Measurements from ENCODE around the gene BLMH. TPM values are rescaled to one million over a fixed set of nuclear protein-coding genes. Genes with fewer than 3 reads are reported as not detected.
A peak's percentile ranks its signal among the peaks of the same experiment; 100 is the strongest.
"Not testable (repeated sequence)": the region's sequence is repeated elsewhere in the genome, so short reads cannot be mapped to it uniquely, and the experiment has no call there.

The BLMH gene
- total RNA-seq, 1 experiment from 2014 or later, result 55.0 TPM

- Histone ChIP-seq H3K36me3 (replicated peaks; ENCODE audit: control insufficient read depth, insufficient read depth, low read length) (no peaks in the 10 kb centered on the region), H3K4me3 (ENCODE audit: insufficient read depth, low read depth, low read length) (peak within 1 kb of the TSS; percentile 42), H3K27me3 (ENCODE audit: control insufficient read depth, insufficient read depth, low read length) (peaks cover 57% of the 10 kb centered on the region)
- peak; percentile 86 for DNase-seq
Observed at GRCh38 chr17:30235386-30236296, 56.1 kb downstream of the BLMH start, which contains the start of gene SLC6A4. TSS of gene SLC6A4 (minus strand) at chr17:30235697. CDS start at chr17:30221958, 13,739 bp downstream.

- no peak overlapping the region for H3K4me3 ChIP-seq (ENCODE audit: insufficient read depth, low read depth, low read length)
- no peak for DNase-seq
- peaks cover 57% of the 10 kb centered on the region for H3K27me3 ChIP-seq (ENCODE audit: control insufficient read depth, insufficient read depth, low read length)
- no peaks in the 10 kb centered on the region for H3K36me3 ChIP-seq (replicated peaks; ENCODE audit: control insufficient read depth, insufficient read depth, low read length)
Observed at GRCh38 chr17:30234964-30235363, 56.8 kb downstream of the BLMH start.

- H3K4me3 ChIP-seq (ENCODE audit: insufficient read depth, low read depth, low read length), result no peak overlapping the region
- no peaks in the 10 kb centered on the region for H3K36me3 ChIP-seq (replicated peaks; ENCODE audit: control insufficient read depth, insufficient read depth, low read length)
- DNase-seq, result peak; percentile 14
- peaks cover 57% of the 10 kb centered on the region for H3K27me3 ChIP-seq (ENCODE audit: control insufficient read depth, insufficient read depth, low read length)
Observed at GRCh38 chr17:30234296-30234695, 57.4 kb downstream of the BLMH start.

GRCh38 chr17:30232824-30233427, 58.8 kb downstream of the BLMH start:
- Histone ChIP-seq H3K27me3 (ENCODE audit: control insufficient read depth, insufficient read depth, low read length) (peaks cover 49% of the 10 kb centered on the region), H3K4me3 (ENCODE audit: insufficient read depth, low read depth, low read length) (no peak overlapping the region), H3K36me3 (replicated peaks; ENCODE audit: control insufficient read depth, insufficient read depth, low read length) (no peaks in the 10 kb centered on the region)
- peak; percentile 13 for DNase-seq

GRCh38 chr17:30232015-30232823, 59.5 kb downstream of the BLMH start:
- H3K36me3 ChIP-seq (replicated peaks; ENCODE audit: control insufficient read depth, insufficient read depth, low read length), result no peaks in the 10 kb centered on the region
- H3K4me3 ChIP-seq (ENCODE audit: insufficient read depth, low read depth, low read length), result no peak overlapping the region
- peak; percentile 13 for DNase-seq
- H3K27me3 ChIP-seq (ENCODE audit: control insufficient read depth, insufficient read depth, low read length), result peaks cover 42% of the 10 kb centered on the region

GRCh38 chr17:30230596-30231125, 61.1 kb downstream of the BLMH start:
- Histone ChIP-seq H3K36me3 (replicated peaks; ENCODE audit: control insufficient read depth, insufficient read depth, low read length) (no peaks in the 10 kb centered on the region), H3K4me3 (ENCODE audit: insufficient read depth, low read depth, low read length) (no peak overlapping the region), H3K27me3 (ENCODE audit: control insufficient read depth, insufficient read depth, low read length) (peaks cover 29% of the 10 kb centered on the region)
- peak; percentile 59 for DNase-seq

GRCh38 chr17:30230009-30230408, 61.7 kb downstream of the BLMH start:
- H3K36me3 ChIP-seq (replicated peaks; ENCODE audit: control insufficient read depth, insufficient read depth, low read length); H3K4me3 ChIP-seq (ENCODE audit: insufficient read depth, low read depth, low read length); DNase-seq: not testable (repeated sequence)
- H3K27me3 ChIP-seq (ENCODE audit: control insufficient read depth, insufficient read depth, low read length), result peaks cover 22% of the 10 kb centered on the region

- Histone ChIP-seq H3K27me3 (ENCODE audit: control insufficient read depth, insufficient read depth, low read length) (peaks cover 12% of the 10 kb centered on the region), H3K36me3 (replicated peaks; ENCODE audit: control insufficient read depth, insufficient read depth, low read length) (no peaks in the 10 kb centered on the region), H3K4me3 (ENCODE audit: insufficient read depth, low read depth, low read length) (no peak overlapping the region)
- no peak for DNase-seq
Observed at GRCh38 chr17:30229012-30229411, 62.7 kb downstream of the BLMH start.

GRCh38 chr17:30228011-30228410, 63.7 kb downstream of the BLMH start:
- no peak overlapping the region for H3K4me3 ChIP-seq (ENCODE audit: insufficient read depth, low read depth, low read length)
- DNase-seq, result no peak
- H3K36me3 ChIP-seq (replicated peaks; ENCODE audit: control insufficient read depth, insufficient read depth, low read length), result no peaks in the 10 kb centered on the region
- H3K27me3 ChIP-seq (ENCODE audit: control insufficient read depth, insufficient read depth, low read length), result peaks cover 4% of the 10 kb centered on the region; the same call in 1 of the 2 replicates

- Histone ChIP-seq H3K36me3 (replicated peaks; ENCODE audit: control insufficient read depth, insufficient read depth, low read length) (no peaks in the 10 kb centered on the region), H3K27me3 (ENCODE audit: control insufficient read depth, insufficient read depth, low read length) (no peaks in the 10 kb centered on the region), H3K4me3 (ENCODE audit: insufficient read depth, low read depth, low read length) (no peak overlapping the region)
- no peak for DNase-seq
Observed at GRCh38 chr17:30226878-30227277, 64.9 kb downstream of the BLMH start.

- no peak for DNase-seq
- Histone ChIP-seq H3K27me3 (ENCODE audit: control insufficient read depth, insufficient read depth, low read length) (no peaks in the 10 kb centered on the region), H3K36me3 (replicated peaks; ENCODE audit: control insufficient read depth, insufficient read depth, low read length) (no peaks in the 10 kb centered on the region), H3K4me3 (ENCODE audit: insufficient read depth, low read depth, low read length) (no peak overlapping the region)
Observed at GRCh38 chr17:30225919-30226553, 65.7 kb downstream of the BLMH start.

GRCh38 chr17:30225112-30225511, 66.6 kb downstream of the BLMH start:
- peak; percentile 9 for DNase-seq
- Histone ChIP-seq H3K36me3 (replicated peaks; ENCODE audit: control insufficient read depth, insufficient read depth, low read length) (no peaks in the 10 kb centered on the region), H3K27me3 (ENCODE audit: control insufficient read depth, insufficient read depth, low read length) (no peaks in the 10 kb centered on the region), H3K4me3 (ENCODE audit: insufficient read depth, low read depth, low read length) (no peak overlapping the region)

GRCh38 chr17:30224419-30224960, 67.3 kb downstream of the BLMH start:
- no peaks in the 10 kb centered on the region for H3K27me3 ChIP-seq (ENCODE audit: control insufficient read depth, insufficient read depth, low read length)
- H3K36me3 ChIP-seq (replicated peaks; ENCODE audit: control insufficient read depth, insufficient read depth, low read length), result no peaks in the 10 kb centered on the region
- H3K4me3 ChIP-seq (ENCODE audit: insufficient read depth, low read depth, low read length), result no peak overlapping the region
- no peak for DNase-seq
